GM23248 (cell line): ENCODE measurements around the gene PTPRA.

ENCODE experiments used
- EZH2 ChIP-seq: fragments of 200-600 bp; sonication (generic); IDR thresholded peaks from 2 replicates; pipeline ENCODE4 v1.6.1; 2018; ENCODE audit warnings: antibody characterized with exemption, mild to moderate bottlenecking; ENCODE audit not compliant: insufficient read depth, poor library complexity, severe bottlenecking
- EZH2phosphoT487 ChIP-seq: fragments of 200-600 bp; sonication (generic); IDR thresholded peaks from 2 replicates; pipeline ENCODE4 v1.6.1; 2018; ENCODE audit warnings: antibody characterized with exemption, moderate library complexity, mild to moderate bottlenecking, low read depth; ENCODE audit not compliant: insufficient read depth

- TF ChIP-seq EZH2 (no peak), EZH2phosphoT487 (no peak)
Observed at GRCh38 chr20:3045816-3046676, 172.8 kb downstream of the PTPRA start, which contains the start of gene MRPS26.
